ENCODE results near the gene GFAP.

GRCh38 chr17:44898768-44899073 is 16.6 kb downstream of the GFAP start:
- TF ChIP-seq CTCF (IDR thresholded peaks at IDR 0.05) (no peak), EP300 (IDR thresholded peaks at IDR 0.05) (no peak)
